H1 (cell line): Measurements from ENCODE around the gene ZNF629. TPM values are rescaled to one million over a fixed set of nuclear protein-coding genes. Genes with fewer than 3 reads are reported as not detected.

Source experiments
- polyA plus RNA-seq, 7 experiments: library from polyadenylated mRNA; depleted of rRNA in 3 of 7; stranded (reverse) in 5 of 7; unstranded in 2 of 7; fragments of >200 nt in 5 of 7; fragments of 200-250 nt in 2 of 7; gene quantifications; 1 replicate in 5 of 7; 2 replicates in 1 of 7; 4 replicates in 1 of 7; pipeline versions ENCODE4 v1.2.1 to v1.2.3, GENCODE V29; 2011 to 2013; ENCODE audit warnings: missing spikeins in 2 of 7, mixed read lengths in 2 of 7
- total RNA-seq: library from RNA; stranded (reverse); fragmentation: NEBNext Ultra II Directional; extraction: Animal tissue kit (Norgen Biotek cat#: 25700); gene quantifications from 2 replicates; pipeline ENCODE4 v1.2.1, GENCODE V29; 2021
- TF ChIP-seq, protein P1 (sequence below): fragments of 300-600 bp; sonication (generic); IDR thresholded peaks from 2 replicates; pipeline ENCODE4 v1.7.1; 2012; ENCODE audit warnings: low read length, moderate library complexity, mild to moderate bottlenecking, inconsistent platforms; ENCODE audit not compliant: insufficient replicate concordance

Gene ZNF629
- total and polyA plus RNA-seq, 2 of the 8 experiments (the other 6 are each of a cell fraction or from before 2014, with no cell fraction given), result 11.0 to 19.5 TPM

DNA sequence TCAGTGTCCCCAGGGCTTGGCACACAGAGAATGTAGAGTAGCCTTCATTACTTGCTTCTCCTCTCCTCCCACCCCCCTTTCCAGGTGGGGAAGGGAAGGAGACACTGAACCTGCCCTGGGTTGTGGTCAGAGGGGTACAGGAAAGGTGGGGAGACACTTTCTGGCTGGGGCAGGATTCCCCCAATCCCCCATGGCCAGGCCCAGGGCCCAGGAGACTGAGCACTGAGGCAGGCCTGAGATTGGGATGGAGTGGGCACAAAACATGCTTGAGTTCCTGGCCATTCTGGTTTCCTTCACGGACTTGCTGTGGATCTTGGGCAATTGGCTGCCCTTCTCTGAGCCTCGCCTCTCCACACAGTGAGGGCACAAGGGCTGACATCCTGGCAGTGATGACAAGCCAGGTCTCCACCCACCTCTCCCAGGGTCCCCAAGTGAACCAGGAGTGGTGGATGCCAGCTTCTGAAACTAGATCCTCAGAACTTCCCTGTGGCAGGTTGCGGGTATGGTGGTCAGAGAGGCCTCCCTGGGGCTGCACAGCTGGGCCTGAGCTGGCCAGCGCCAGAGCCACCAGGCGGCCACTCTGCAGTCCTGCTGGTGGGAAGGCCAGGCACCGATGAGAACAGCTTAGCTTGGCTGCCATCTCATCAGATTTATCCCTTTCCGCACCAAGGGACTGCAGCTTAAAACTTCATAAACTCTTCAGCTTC lies 9.3 kb downstream of the ZNF629 start (continued):
- TF ChIP-seq, protein P1, sequence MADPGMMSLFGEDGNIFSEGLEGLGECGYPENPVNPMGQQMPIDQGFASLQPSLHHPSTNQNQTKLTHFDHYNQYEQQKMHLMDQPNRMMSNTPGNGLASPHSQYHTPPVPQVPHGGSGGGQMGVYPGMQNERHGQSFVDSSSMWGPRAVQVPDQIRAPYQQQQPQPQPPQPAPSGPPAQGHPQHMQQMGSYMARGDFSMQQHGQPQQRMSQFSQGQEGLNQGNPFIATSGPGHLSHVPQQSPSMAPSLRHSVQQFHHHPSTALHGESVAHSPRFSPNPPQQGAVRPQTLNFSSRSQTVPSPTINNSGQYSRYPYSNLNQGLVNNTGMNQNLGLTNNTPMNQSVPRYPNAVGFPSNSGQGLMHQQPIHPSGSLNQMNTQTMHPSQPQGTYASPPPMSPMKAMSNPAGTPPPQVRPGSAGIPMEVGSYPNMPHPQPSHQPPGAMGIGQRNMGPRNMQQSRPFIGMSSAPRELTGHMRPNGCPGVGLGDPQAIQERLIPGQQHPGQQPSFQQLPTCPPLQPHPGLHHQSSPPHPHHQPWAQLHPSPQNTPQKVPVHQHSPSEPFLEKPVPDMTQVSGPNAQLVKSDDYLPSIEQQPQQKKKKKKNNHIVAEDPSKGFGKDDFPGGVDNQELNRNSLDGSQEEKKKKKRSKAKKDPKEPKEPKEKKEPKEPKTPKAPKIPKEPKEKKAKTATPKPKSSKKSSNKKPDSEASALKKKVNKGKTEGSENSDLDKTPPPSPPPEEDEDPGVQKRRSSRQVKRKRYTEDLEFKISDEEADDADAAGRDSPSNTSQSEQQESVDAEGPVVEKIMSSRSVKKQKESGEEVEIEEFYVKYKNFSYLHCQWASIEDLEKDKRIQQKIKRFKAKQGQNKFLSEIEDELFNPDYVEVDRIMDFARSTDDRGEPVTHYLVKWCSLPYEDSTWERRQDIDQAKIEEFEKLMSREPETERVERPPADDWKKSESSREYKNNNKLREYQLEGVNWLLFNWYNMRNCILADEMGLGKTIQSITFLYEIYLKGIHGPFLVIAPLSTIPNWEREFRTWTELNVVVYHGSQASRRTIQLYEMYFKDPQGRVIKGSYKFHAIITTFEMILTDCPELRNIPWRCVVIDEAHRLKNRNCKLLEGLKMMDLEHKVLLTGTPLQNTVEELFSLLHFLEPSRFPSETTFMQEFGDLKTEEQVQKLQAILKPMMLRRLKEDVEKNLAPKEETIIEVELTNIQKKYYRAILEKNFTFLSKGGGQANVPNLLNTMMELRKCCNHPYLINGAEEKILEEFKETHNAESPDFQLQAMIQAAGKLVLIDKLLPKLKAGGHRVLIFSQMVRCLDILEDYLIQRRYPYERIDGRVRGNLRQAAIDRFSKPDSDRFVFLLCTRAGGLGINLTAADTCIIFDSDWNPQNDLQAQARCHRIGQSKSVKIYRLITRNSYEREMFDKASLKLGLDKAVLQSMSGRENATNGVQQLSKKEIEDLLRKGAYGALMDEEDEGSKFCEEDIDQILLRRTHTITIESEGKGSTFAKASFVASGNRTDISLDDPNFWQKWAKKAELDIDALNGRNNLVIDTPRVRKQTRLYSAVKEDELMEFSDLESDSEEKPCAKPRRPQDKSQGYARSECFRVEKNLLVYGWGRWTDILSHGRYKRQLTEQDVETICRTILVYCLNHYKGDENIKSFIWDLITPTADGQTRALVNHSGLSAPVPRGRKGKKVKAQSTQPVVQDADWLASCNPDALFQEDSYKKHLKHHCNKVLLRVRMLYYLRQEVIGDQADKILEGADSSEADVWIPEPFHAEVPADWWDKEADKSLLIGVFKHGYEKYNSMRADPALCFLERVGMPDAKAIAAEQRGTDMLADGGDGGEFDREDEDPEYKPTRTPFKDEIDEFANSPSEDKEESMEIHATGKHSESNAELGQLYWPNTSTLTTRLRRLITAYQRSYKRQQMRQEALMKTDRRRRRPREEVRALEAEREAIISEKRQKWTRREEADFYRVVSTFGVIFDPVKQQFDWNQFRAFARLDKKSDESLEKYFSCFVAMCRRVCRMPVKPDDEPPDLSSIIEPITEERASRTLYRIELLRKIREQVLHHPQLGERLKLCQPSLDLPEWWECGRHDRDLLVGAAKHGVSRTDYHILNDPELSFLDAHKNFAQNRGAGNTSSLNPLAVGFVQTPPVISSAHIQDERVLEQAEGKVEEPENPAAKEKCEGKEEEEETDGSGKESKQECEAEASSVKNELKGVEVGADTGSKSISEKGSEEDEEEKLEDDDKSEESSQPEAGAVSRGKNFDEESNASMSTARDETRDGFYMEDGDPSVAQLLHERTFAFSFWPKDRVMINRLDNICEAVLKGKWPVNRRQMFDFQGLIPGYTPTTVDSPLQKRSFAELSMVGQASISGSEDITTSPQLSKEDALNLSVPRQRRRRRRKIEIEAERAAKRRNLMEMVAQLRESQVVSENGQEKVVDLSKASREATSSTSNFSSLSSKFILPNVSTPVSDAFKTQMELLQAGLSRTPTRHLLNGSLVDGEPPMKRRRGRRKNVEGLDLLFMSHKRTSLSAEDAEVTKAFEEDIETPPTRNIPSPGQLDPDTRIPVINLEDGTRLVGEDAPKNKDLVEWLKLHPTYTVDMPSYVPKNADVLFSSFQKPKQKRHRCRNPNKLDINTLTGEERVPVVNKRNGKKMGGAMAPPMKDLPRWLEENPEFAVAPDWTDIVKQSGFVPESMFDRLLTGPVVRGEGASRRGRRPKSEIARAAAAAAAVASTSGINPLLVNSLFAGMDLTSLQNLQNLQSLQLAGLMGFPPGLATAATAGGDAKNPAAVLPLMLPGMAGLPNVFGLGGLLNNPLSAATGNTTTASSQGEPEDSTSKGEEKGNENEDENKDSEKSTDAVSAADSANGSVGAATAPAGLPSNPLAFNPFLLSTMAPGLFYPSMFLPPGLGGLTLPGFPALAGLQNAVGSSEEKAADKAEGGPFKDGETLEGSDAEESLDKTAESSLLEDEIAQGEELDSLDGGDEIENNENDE, result no peak
